HepG2 (cell line): ENCODE results near the gene CRIM1. TPM values are rescaled to one million over a fixed set of nuclear protein-coding genes. Genes with fewer than 3 reads are reported as not detected.

Experiments
- CC2D1A ChIP-seq: sonication (generic); formaldehyde crosslinking; IDR thresholded peaks from 2 replicates; pipeline ENCODE4 v1.8.1; 2023; ENCODE audit warnings: mild to moderate bottlenecking, missing genetic modification reagents
- CEBPB ChIP-seq: IDR thresholded peaks from 2 replicates; pipeline ENCODE4 v1.6.1; 2011; ENCODE audit warnings: low read depth, low read length, improper control_type of control experiment, borderline replicate concordance
- ELF4 ChIP-seq: sonication (generic); formaldehyde crosslinking; IDR thresholded peaks from 2 replicates; pipeline ENCODE4 v1.5.0; 2020; ENCODE audit warnings: missing genetic modification reagents, mild to moderate bottlenecking, moderate library complexity, borderline replicate concordance
- EZH2 ChIP-seq: conservative IDR thresholded peaks from 2 replicates; pipeline ENCODE4 v1.6.1; 2012; ENCODE audit warnings: mild to moderate bottlenecking, low read depth, low read length, moderate library complexity
- FLYWCH1 ChIP-seq: sonication (generic); formaldehyde crosslinking; IDR thresholded peaks from 2 replicates; pipeline ENCODE4 v1.8.1; 2023; ENCODE audit warnings: mild to moderate bottlenecking, missing genetic modification reagents
- IKZF1 ChIP-seq: fragments of 450-650 bp; IDR thresholded peaks from 2 replicates; pipeline ENCODE4 v1.7.1; 2016
- JUNB ChIP-seq: sonication (generic); formaldehyde crosslinking; IDR thresholded peaks from 2 replicates; pipeline ENCODE4 v1.8.0; 2022; ENCODE audit warnings: missing genetic modification reagents, mild to moderate bottlenecking, borderline replicate concordance
- PHF20 ChIP-seq: sonication (generic); formaldehyde crosslinking; IDR thresholded peaks from 2 replicates; pipeline ENCODE4 v1.5.0; 2020; ENCODE audit warnings: mild to moderate bottlenecking, missing genetic modification reagents
- POLR2A ChIP-seq, 2 experiments: IDR thresholded peaks; 2 replicates each; pipeline ENCODE4 v1.6.1; 2011; ENCODE audit warnings: low read depth in 2 of 2, low read length in 2 of 2, mild to moderate bottlenecking in 1 of 2, moderate library complexity in 1 of 2; ENCODE audit not compliant: insufficient read depth in 1 of 2
- RCOR2 ChIP-seq: IDR thresholded peaks from 2 replicates; pipeline ENCODE4 v1.6.1; 2016; ENCODE audit warnings: missing biosample characterization, missing genetic modification reagents
- SMYD3 ChIP-seq: sonication (generic); formaldehyde crosslinking; IDR thresholded peaks from 2 replicates; pipeline ENCODE4 v1.8.1; 2023; ENCODE audit warnings: mild to moderate bottlenecking, missing genetic modification reagents
- SP5 ChIP-seq: IDR thresholded peaks from 2 replicates; pipeline ENCODE4 v1.6.1; 2016; ENCODE audit warnings: low read depth, borderline replicate concordance
- TAF1 ChIP-seq: sonication (generic); formaldehyde crosslinking; IDR thresholded peaks from 2 replicates; pipeline ENCODE4 v1.4.0; 2020; ENCODE audit warnings: missing genetic modification reagents
- TBX3 ChIP-seq: fragments of 450-650 bp; IDR thresholded peaks from 2 replicates; pipeline ENCODE4 v1.6.1; 2017; ENCODE audit warnings: antibody characterized with exemption, mild to moderate bottlenecking, inconsistent platforms, borderline replicate concordance
- TCF7 ChIP-seq: sonication (generic); IDR thresholded peaks from 2 replicates; pipeline ENCODE4 v1.6.1; 2016; ENCODE audit warnings: antibody characterized with exemption, low read depth
- WIZ ChIP-seq: sonication (generic); formaldehyde crosslinking; IDR thresholded peaks from 2 replicates; pipeline ENCODE4 v1.5.1; 2020; ENCODE audit warnings: mild to moderate bottlenecking, missing genetic modification reagents
- YEATS2 ChIP-seq: sonication (generic); formaldehyde crosslinking; IDR thresholded peaks from 2 replicates; pipeline ENCODE4 v1.4.0; 2020; ENCODE audit warnings: missing genetic modification reagents, borderline replicate concordance
- ZBTB21 ChIP-seq: sonication (generic); formaldehyde crosslinking; IDR thresholded peaks from 2 replicates; pipeline ENCODE4 v1.4.0; 2020; ENCODE audit warnings: missing genetic modification reagents
- ZBTB7B ChIP-seq: sonication (generic); formaldehyde crosslinking; IDR thresholded peaks from 2 replicates; pipeline ENCODE4 v1.4.0; 2020; ENCODE audit warnings: missing genetic modification reagents
- ZBTB8A ChIP-seq: sonication (generic); formaldehyde crosslinking; IDR thresholded peaks from 2 replicates; pipeline ENCODE4 v1.4.0; 2020; ENCODE audit warnings: mild to moderate bottlenecking, low read depth, missing genetic modification reagents, borderline replicate concordance
- ZFP1 ChIP-seq: IDR thresholded peaks from 2 replicates; pipeline ENCODE4 v1.6.1; 2016
- ZFP37 ChIP-seq: sonication (generic); formaldehyde crosslinking; IDR thresholded peaks from 2 replicates; pipeline ENCODE4 v1.4.0; 2020; ENCODE audit warnings: missing genetic modification reagents, borderline replicate concordance
- ZNF282 ChIP-seq: fragments of 450-650 bp; IDR thresholded peaks from 2 replicates; pipeline ENCODE4 v1.6.1; 2018; ENCODE audit not compliant: partially characterized antibody
- ZNF564 ChIP-seq: sonication (generic); formaldehyde crosslinking; IDR thresholded peaks from 2 replicates; pipeline ENCODE4 v1.8.1; 2023; ENCODE audit warnings: mild to moderate bottlenecking, missing genetic modification reagents
- ZNF629 ChIP-seq: sonication (generic); formaldehyde crosslinking; conservative IDR thresholded peaks from 2 replicates; pipeline ENCODE4 v1.5.0; 2020; ENCODE audit warnings: missing genetic modification reagents
- ZNF7 ChIP-seq: IDR thresholded peaks from 2 replicates; pipeline ENCODE4 v1.6.1; 2016; ENCODE audit warnings: missing biosample characterization, missing genetic modification reagents
- ZNF713 ChIP-seq: sonication (generic); formaldehyde crosslinking; IDR thresholded peaks from 2 replicates; pipeline ENCODE4 v1.4.0; 2020; ENCODE audit warnings: mild to moderate bottlenecking, missing genetic modification reagents
- polyA plus RNA-seq, 8 experiments: library from polyadenylated mRNA; depleted of rRNA in 3 of 8; stranded (reverse) in 7 of 8; unstranded in 1 of 8; fragments of >200 nt; fragmentation: Illumina TruSeq in 4 of 8; extraction: Trizol in 4 of 8; gene quantifications; 2 replicates each; pipeline versions ENCODE4 v1.2.1 to v1.2.3, GENCODE V29; 2011 to 2016; ENCODE audit warnings: low read depth in 4 of 8, missing spikeins in 1 of 8, mixed read lengths in 1 of 8; ENCODE audit not compliant: insufficient read depth in 1 of 8
- total RNA-seq, 5 experiments: library from RNA; depleted of rRNA; stranded (reverse); fragments of >200 nt; fragmentation: Illumina TruSeq; extraction: Trizol; gene quantifications; 2 replicates each; pipeline ENCODE4 v1.2.3, GENCODE V29; 2016; ENCODE audit warnings: low read depth in 1 of 5
- TF ChIP-seq, protein P1 (sequence below): sonication (generic); formaldehyde crosslinking; IDR thresholded peaks from 2 replicates; pipeline ENCODE4 v1.4.0; 2020; ENCODE audit warnings: missing genetic modification reagents
- TF ChIP-seq, protein P2 (sequence below): sonication (generic); formaldehyde crosslinking; IDR thresholded peaks from 2 replicates; pipeline ENCODE4 v1.4.0; 2020; ENCODE audit warnings: missing genetic modification reagents, borderline replicate concordance
- TF ChIP-seq, protein P3 (sequence below): sonication (generic); IDR thresholded peaks from 2 replicates; pipeline ENCODE4 v1.6.1; 2016; ENCODE audit warnings: low read depth, borderline replicate concordance

CRIM1 gene
- total and polyA plus RNA-seq, 2 of the 13 experiments (the other 11 are each of a cell fraction or from before 2014, with no cell fraction given), result 39.1 to 69.9 TPM

DNA sequence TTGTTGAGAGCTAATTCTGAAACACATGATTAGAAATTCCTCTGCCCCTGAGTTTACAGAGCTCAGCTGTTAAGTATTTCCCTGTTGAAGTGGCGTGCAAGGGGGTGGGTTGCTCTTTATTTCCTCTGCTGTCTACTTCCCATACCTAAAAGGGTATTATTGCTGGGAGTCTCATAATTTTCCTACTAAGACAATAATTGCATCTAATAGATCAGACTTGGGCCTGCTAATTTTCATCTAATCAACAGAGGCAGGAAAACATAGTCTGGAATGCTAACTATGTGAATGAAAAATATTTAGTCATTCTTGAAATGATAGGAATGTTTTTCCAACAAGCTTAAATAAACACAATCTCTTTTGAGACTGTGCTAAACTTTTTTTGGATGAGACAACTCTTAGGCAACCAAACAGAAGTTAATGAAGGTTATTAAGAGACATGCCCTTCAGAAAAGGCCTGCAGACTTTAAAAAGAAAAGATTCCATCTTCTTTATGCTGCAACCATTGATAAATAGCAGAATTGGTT, 131.0 kb downstream of the CRIM1 start (continued):
- TF ChIP-seq ZNF282 (no peak), TAF1 (CRISPR knock-in tag) (no peak), TBX3 (0 out of 2 replicates have a peak, but pooled peaks have one; percentile 21), SP5 (CRISPR knock-in tag) (0 out of 2 replicates have a peak, but pooled peaks have one; percentile 10), ZFP1 (CRISPR knock-in tag) (0 out of 2 replicates have a peak, but pooled peaks have one; percentile 50), ZBTB21 (CRISPR knock-in tag) (no peak), ZBTB8A (CRISPR knock-in tag) (no peak), ELF4 (CRISPR knock-in tag) (no peak), SMYD3 (CRISPR knock-in tag) (peak; percentile 78; the same call in 1 of the 2 replicates), IKZF1 (no peak), JUNB (CRISPR knock-in tag) (no peak), TCF7 (peak; percentile 69; the same call in 1 of the 2 replicates), PHF20 (no peak), ZBTB7B (0 out of 2 replicates have a peak, but pooled peaks have one; percentile 23), RCOR2 (CRISPR knock-in tag) (peak; percentile 86), ZNF629 (no peak), ZNF564 (no peak), CEBPB (0 out of 2 replicates have a peak, but pooled peaks have one; percentile 43), YEATS2 (CRISPR knock-in tag) (no peak), WIZ (CRISPR knock-in tag) (no peak), EZH2 (no peak), ZNF713 (CRISPR knock-in tag) (no peak), POLR2A (IDR thresholded peaks at IDR 0.05; ENCODE audit: insufficient read depth in 1 of 2, low read depth in 2 of 2, low read length in 2 of 2) (no peak), ZNF7 (CRISPR knock-in tag) (no peak), ZFP37 (CRISPR knock-in tag) (no peak), FLYWCH1 (CRISPR knock-in tag) (no peak), CC2D1A (CRISPR knock-in tag) (no peak)
- TF ChIP-seq, protein P1, sequence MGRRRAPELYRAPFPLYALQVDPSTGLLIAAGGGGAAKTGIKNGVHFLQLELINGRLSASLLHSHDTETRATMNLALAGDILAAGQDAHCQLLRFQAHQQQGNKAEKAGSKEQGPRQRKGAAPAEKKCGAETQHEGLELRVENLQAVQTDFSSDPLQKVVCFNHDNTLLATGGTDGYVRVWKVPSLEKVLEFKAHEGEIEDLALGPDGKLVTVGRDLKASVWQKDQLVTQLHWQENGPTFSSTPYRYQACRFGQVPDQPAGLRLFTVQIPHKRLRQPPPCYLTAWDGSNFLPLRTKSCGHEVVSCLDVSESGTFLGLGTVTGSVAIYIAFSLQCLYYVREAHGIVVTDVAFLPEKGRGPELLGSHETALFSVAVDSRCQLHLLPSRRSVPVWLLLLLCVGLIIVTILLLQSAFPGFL (CRISPR knock-in tag), result no peak
- TF ChIP-seq, protein P2, sequence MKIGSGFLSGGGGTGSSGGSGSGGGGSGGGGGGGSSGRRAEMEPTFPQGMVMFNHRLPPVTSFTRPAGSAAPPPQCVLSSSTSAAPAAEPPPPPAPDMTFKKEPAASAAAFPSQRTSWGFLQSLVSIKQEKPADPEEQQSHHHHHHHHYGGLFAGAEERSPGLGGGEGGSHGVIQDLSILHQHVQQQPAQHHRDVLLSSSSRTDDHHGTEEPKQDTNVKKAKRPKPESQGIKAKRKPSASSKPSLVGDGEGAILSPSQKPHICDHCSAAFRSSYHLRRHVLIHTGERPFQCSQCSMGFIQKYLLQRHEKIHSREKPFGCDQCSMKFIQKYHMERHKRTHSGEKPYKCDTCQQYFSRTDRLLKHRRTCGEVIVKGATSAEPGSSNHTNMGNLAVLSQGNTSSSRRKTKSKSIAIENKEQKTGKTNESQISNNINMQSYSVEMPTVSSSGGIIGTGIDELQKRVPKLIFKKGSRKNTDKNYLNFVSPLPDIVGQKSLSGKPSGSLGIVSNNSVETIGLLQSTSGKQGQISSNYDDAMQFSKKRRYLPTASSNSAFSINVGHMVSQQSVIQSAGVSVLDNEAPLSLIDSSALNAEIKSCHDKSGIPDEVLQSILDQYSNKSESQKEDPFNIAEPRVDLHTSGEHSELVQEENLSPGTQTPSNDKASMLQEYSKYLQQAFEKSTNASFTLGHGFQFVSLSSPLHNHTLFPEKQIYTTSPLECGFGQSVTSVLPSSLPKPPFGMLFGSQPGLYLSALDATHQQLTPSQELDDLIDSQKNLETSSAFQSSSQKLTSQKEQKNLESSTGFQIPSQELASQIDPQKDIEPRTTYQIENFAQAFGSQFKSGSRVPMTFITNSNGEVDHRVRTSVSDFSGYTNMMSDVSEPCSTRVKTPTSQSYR (CRISPR knock-in tag), result no peak
- TF ChIP-seq, protein P3, sequence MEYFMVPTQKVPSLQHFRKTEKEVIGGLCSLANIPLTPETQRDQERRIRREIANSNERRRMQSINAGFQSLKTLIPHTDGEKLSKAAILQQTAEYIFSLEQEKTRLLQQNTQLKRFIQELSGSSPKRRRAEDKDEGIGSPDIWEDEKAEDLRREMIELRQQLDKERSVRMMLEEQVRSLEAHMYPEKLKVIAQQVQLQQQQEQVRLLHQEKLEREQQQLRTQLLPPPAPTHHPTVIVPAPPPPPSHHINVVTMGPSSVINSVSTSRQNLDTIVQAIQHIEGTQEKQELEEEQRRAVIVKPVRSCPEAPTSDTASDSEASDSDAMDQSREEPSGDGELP, result peak; percentile 68; the same call in 1 of the 2 replicates
